Endothelial cell of umbilical vein (primary cell): ENCODE measurements around the gene LSM5.

Experiments
- EZH2 ChIP-seq: IDR thresholded peaks from 2 replicates; pipeline ENCODE4 v1.6.1; 2012; ENCODE audit warnings: borderline replicate concordance, low read depth, mild to moderate bottlenecking, moderate library complexity, low read length, inconsistent platforms; ENCODE audit not compliant: severe bottlenecking
- GATA2 ChIP-seq: IDR thresholded peaks from 2 replicates; pipeline ENCODE4 v1.7.0; 2011; ENCODE audit warnings: low read depth, mild to moderate bottlenecking, moderate library complexity, mixed read lengths, low read length; ENCODE audit not compliant: insufficient read length, insufficient read depth
- JUN ChIP-seq: IDR thresholded peaks from 2 replicates; pipeline ENCODE4 v1.6.1; 2011; ENCODE audit warnings: borderline replicate concordance, low read depth; ENCODE audit not compliant: insufficient read length, insufficient read depth
- MYC ChIP-seq: IDR thresholded peaks from one replicate; pipeline ENCODE4 v1.6.1; 2011; ENCODE audit warnings: mild to moderate bottlenecking, low read depth, low read length
- POLR2A ChIP-seq: IDR thresholded peaks from 2 replicates; pipeline ENCODE4 v1.6.1; 2012; ENCODE audit warnings: low read depth, mild to moderate bottlenecking, control low read depth, low read length
- POLR2AphosphoS5 ChIP-seq: IDR thresholded peaks from 2 replicates; pipeline ENCODE4 v1.6.1; 2012; ENCODE audit warnings: low read depth, mild to moderate bottlenecking, control low read depth, low read length, moderate library complexity; ENCODE audit not compliant: insufficient read depth
- TF ChIP-seq, protein P1 (sequence below), 2 donors: IDR thresholded peaks; 1 replicate in 1 of 2; 2 replicates in 1 of 2; pipeline ENCODE4 v1.5.1; 2011; ENCODE audit warnings: low read length in 2 of 2, mild to moderate bottlenecking in 2 of 2, moderate library complexity in 2 of 2, control low read depth in 1 of 2, inconsistent platforms in 1 of 2, low read depth in 1 of 2; ENCODE audit not compliant: insufficient read depth in 1 of 2; ENCODE audit errors: extremely low read depth in 1 of 2

DNA sequence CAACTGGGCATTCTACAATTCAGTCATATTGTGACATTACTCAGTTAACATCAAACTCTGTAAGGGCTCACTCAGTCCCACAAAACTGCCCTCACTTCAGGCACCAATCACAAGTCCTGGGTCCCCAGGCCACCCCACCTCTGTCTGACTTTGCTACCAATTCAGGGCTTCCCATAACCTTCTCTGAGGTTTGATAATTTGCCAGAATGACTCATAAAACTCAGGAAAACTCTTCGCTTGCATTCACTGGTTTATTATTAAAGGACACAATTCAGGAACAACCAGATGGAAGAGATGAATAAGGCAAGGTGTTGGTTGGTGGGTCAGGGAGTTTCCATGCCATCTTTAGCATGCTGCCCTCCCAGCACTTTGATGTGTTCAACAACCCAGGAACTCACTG is 46.4 kb upstream of the LSM5 start:
- TF ChIP-seq, protein P1, sequence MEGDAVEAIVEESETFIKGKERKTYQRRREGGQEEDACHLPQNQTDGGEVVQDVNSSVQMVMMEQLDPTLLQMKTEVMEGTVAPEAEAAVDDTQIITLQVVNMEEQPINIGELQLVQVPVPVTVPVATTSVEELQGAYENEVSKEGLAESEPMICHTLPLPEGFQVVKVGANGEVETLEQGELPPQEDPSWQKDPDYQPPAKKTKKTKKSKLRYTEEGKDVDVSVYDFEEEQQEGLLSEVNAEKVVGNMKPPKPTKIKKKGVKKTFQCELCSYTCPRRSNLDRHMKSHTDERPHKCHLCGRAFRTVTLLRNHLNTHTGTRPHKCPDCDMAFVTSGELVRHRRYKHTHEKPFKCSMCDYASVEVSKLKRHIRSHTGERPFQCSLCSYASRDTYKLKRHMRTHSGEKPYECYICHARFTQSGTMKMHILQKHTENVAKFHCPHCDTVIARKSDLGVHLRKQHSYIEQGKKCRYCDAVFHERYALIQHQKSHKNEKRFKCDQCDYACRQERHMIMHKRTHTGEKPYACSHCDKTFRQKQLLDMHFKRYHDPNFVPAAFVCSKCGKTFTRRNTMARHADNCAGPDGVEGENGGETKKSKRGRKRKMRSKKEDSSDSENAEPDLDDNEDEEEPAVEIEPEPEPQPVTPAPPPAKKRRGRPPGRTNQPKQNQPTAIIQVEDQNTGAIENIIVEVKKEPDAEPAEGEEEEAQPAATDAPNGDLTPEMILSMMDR (IDR thresholded peaks at IDR 0.05; ENCODE audit: extremely low read depth in 1 of 2, insufficient read depth in 1 of 2, low read depth in 1 of 2, low read length in 2 of 2), result no peak
- no peak for TF ChIP-seq POLR2A
- TF ChIP-seq MYC, result no peak
- no peak for TF ChIP-seq POLR2AphosphoS5
- no peak for TF ChIP-seq EZH2
- no peak for TF ChIP-seq GATA2
- TF ChIP-seq JUN, result peak; percentile 59
